Panc1 (cell line): ENCODE results near the gene TMEM229A. TPM values are rescaled to one million over a fixed set of nuclear protein-coding genes. Genes with fewer than 3 reads are reported as not detected.

Experiments used
- ATAC-seq: fragments of 200-7000 bp; cut with Tn5 transposase; 2 replicates; pipeline ENCODE4 v1.9.1; 2020; ENCODE audit warnings: mild to moderate bottlenecking, moderate library complexity
- BruUV-seq: library from RNA; stranded (reverse); fragments of 400-500 nt; replicated peaks from 2 replicates; lab custom pipeline; 2021; lab: Mats Ljungman, UMichigan
- CTCF ChIA-PET: fragments of 300-600 bp; sonication (Branson Sonifier 250); formaldehyde crosslinking; loops from one replicate; lab custom pipeline; 2022; ENCODE audit warnings: antibody characterized with exemption; lab: Charles Lee
- POLR2A ChIA-PET: fragments of 300-600 bp; sonication (Branson Sonifier 250); formaldehyde crosslinking; loops from one replicate; lab custom pipeline; 2022; ENCODE audit warnings: antibody characterized with exemption; lab: Charles Lee
- DNase-seq: peaks from one replicate; pipeline ENCODE4 v3.0.0-alpha.2; 2010; ENCODE audit warnings: low read depth, low spot score
- H3K27ac ChIP-seq: 2 replicates; pipeline ENCODE4 v1.5.1; 2011; ENCODE audit warnings: mild to moderate bottlenecking, low read length, inconsistent platforms
- H3K27me3 ChIP-seq: fragments of 200-500 bp; sonication (Bioruptor generic); 2 replicates; pipeline ENCODE4 v1.6.0; 2014; ENCODE audit warnings: low read length, inconsistent platforms; ENCODE audit not compliant: control insufficient read depth, insufficient read depth
- H3K36me3 ChIP-seq: fragments of 200-500 bp; sonication (Bioruptor generic); 2 replicates; pipeline ENCODE4 v1.5.1; 2014; ENCODE audit warnings: inconsistent platforms, mild to moderate bottlenecking, low read length, moderate library complexity; ENCODE audit not compliant: control insufficient read depth, insufficient read depth
- H3K4me1 ChIP-seq: 2 replicates; pipeline ENCODE4 v1.5.1; 2011; ENCODE audit warnings: inconsistent platforms, mild to moderate bottlenecking, low read length, moderate library complexity; ENCODE audit not compliant: control insufficient read depth, insufficient read depth
- H3K4me3 ChIP-seq, 2 experiments: 2 replicates each; pipeline ENCODE4 v1.5.1; 2011 to 2012; ENCODE audit warnings: low read depth in 2 of 2, low read length in 2 of 2, mild to moderate bottlenecking in 2 of 2, inconsistent platforms in 1 of 2, moderate library complexity in 1 of 2
- H3K9me3 ChIP-seq: fragments of 200-500 bp; sonication (Bioruptor generic); 2 replicates; pipeline ENCODE4 v1.5.1; 2014; ENCODE audit warnings: low read depth, mild to moderate bottlenecking, inconsistent platforms, low read length, moderate library complexity; ENCODE audit not compliant: control insufficient read depth, insufficient read depth
- POLR2AphosphoS5 ChIP-seq: IDR thresholded peaks from 2 replicates; pipeline ENCODE4 v1.6.1; 2012; ENCODE audit warnings: mild to moderate bottlenecking, low read depth, low read length, moderate library complexity
- SIN3A ChIP-seq: IDR thresholded peaks from 2 replicates; pipeline ENCODE4 v1.6.1; 2012; ENCODE audit warnings: low read depth, mild to moderate bottlenecking, low read length, moderate library complexity, borderline replicate concordance; ENCODE audit not compliant: insufficient read depth
- TCF7L2 ChIP-seq: IDR thresholded peaks from 2 replicates; pipeline ENCODE4 v1.6.1; 2011; ENCODE audit warnings: mild to moderate bottlenecking, low read depth, low read length, inconsistent platforms
- in situ Hi-C: cut with HindIII; loops from 2 replicates; pipeline ENCODE4 v1.10.0; 2016; ENCODE audit warnings: low sequenced_read_pairs, low pct_unique_long_range_greater_than_20kb
- intact Hi-C: fragments of 100-400 bp; cut with micrococcal nuclease; formaldehyde crosslinking; loops from one replicate; pipeline ENCODE4 v1.10.0; 2022; ENCODE audit not compliant: unreplicated experiment
- total RNA-seq: library from RNA; stranded (reverse); gene quantifications from one replicate; pipeline ENCODE4 v1.2.1, GENCODE V29; 2021; ENCODE audit not compliant: unreplicated experiment
- TF ChIP-seq, protein P1 (sequence below): fragments of 450-650 bp; IDR thresholded peaks from 2 replicates; pipeline ENCODE4 v1.5.1; 2017; ENCODE audit warnings: mild to moderate bottlenecking
- TF ChIP-seq, protein P2 (sequence below), 2 experiments: IDR thresholded peaks; 2 replicates each; pipeline ENCODE4 v1.6.1; 2011 to 2012; ENCODE audit warnings: low read depth in 2 of 2, control low read depth in 1 of 2, low read length in 1 of 2, mild to moderate bottlenecking in 1 of 2, moderate library complexity in 1 of 2; ENCODE audit not compliant: insufficient read depth in 1 of 2

The TMEM229A gene
- total RNA-seq, 1 experiment from 2014 or later, result not detected

DNA sequence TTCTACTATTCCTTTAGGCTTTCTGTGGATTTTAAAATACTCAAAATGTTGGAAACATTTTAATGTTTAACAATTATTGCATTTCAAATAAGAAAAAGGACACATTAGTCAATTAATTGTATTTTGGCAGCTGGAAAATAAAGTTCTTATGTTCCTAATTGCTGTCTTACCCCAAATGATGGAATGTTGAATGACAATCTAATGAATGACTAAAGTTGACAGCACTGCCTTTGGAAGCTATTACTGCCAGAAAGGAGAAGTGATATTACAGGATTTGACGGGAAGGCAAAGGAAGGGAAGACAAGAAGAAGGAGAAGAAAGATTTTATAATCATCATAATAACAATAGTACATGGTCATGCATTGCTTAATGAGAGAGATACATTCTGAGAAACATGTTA, 23.4 kb upstream of the TMEM229A start:
- no TSS peak for BruUV-seq
- Histone ChIP-seq H3K36me3 (no peaks in the 10 kb centered on the region), H3K27ac (no peak overlapping the region), H3K27me3 (no peaks in the 10 kb centered on the region), H3K4me1 (no peaks in the 10 kb centered on the region), H3K4me3 (no peak overlapping the region), H3K9me3 (no peaks in the 10 kb centered on the region)
- ChIA-PET POLR2A (no interaction called here), CTCF (no interaction called here)
- in situ Hi-C loops (no loop called here), intact Hi-C loops (no loop called here)
- DNase-seq, result no peak
- ATAC-seq, result no peak
- TF ChIP-seq SIN3A (no peak), TCF7L2 (no peak), POLR2AphosphoS5 (no peak)
- TF ChIP-seq, protein P1, sequence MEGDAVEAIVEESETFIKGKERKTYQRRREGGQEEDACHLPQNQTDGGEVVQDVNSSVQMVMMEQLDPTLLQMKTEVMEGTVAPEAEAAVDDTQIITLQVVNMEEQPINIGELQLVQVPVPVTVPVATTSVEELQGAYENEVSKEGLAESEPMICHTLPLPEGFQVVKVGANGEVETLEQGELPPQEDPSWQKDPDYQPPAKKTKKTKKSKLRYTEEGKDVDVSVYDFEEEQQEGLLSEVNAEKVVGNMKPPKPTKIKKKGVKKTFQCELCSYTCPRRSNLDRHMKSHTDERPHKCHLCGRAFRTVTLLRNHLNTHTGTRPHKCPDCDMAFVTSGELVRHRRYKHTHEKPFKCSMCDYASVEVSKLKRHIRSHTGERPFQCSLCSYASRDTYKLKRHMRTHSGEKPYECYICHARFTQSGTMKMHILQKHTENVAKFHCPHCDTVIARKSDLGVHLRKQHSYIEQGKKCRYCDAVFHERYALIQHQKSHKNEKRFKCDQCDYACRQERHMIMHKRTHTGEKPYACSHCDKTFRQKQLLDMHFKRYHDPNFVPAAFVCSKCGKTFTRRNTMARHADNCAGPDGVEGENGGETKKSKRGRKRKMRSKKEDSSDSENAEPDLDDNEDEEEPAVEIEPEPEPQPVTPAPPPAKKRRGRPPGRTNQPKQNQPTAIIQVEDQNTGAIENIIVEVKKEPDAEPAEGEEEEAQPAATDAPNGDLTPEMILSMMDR, result no peak
- TF ChIP-seq, protein P2, sequence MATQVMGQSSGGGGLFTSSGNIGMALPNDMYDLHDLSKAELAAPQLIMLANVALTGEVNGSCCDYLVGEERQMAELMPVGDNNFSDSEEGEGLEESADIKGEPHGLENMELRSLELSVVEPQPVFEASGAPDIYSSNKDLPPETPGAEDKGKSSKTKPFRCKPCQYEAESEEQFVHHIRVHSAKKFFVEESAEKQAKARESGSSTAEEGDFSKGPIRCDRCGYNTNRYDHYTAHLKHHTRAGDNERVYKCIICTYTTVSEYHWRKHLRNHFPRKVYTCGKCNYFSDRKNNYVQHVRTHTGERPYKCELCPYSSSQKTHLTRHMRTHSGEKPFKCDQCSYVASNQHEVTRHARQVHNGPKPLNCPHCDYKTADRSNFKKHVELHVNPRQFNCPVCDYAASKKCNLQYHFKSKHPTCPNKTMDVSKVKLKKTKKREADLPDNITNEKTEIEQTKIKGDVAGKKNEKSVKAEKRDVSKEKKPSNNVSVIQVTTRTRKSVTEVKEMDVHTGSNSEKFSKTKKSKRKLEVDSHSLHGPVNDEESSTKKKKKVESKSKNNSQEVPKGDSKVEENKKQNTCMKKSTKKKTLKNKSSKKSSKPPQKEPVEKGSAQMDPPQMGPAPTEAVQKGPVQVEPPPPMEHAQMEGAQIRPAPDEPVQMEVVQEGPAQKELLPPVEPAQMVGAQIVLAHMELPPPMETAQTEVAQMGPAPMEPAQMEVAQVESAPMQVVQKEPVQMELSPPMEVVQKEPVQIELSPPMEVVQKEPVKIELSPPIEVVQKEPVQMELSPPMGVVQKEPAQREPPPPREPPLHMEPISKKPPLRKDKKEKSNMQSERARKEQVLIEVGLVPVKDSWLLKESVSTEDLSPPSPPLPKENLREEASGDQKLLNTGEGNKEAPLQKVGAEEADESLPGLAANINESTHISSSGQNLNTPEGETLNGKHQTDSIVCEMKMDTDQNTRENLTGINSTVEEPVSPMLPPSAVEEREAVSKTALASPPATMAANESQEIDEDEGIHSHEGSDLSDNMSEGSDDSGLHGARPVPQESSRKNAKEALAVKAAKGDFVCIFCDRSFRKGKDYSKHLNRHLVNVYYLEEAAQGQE (IDR thresholded peaks at IDR 0.05; ENCODE audit: insufficient read depth in 1 of 2, low read depth in 2 of 2, low read length in 1 of 2), result no peak

DNA sequence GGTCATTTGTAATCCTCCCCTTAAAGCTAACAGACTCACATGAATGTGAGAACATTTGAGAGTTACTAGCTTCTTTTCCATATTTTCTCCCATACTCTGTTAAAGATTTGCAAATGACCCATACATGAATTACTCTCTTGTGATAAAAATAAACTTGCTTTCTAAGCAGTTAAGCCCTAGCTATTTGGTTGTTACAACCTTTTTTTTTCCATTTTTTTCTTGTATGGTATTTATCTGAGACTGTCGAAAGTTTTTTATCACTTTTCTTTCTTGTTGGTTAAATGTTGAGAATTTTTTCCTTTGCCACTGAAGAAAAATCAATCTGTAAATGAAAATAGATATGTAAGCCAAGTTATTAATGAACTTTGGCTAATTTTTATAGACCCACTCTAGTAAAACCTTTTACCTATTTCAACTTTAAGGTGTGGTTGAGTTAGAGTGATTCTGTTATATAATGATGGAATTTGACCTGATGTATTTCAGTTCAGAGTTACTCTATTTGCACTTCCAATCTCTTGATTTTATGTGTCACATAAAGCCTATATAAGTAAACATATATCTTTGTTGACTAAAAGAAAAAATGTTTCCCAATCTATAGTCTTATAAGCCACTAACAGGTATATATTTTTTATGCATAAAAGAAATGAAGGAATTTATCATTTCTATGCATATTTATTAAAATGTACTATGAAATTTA, 19.0 kb upstream of the TMEM229A start:
- TF ChIP-seq, protein P1, result no peak
- TF ChIP-seq TCF7L2 (no peak), POLR2AphosphoS5 (no peak), SIN3A (no peak)
- TF ChIP-seq, protein P2 (IDR thresholded peaks at IDR 0.05; ENCODE audit: insufficient read depth in 1 of 2, low read depth in 2 of 2, low read length in 1 of 2), result no peak
- ChIA-PET POLR2A (no interaction called here), CTCF (no interaction called here)
- intact Hi-C loops, result no loop called here
- Histone ChIP-seq H3K4me1 (no peaks in the 10 kb centered on the region), H3K4me3 (no peak overlapping the region), H3K36me3 (no peaks in the 10 kb centered on the region), H3K27ac (no peak overlapping the region), H3K9me3 (no peaks in the 10 kb centered on the region), H3K27me3 (no peaks in the 10 kb centered on the region)
- DNase-seq (no peak), ATAC-seq (no peak)
- in situ Hi-C loops, result no loop called here
- no TSS peak for BruUV-seq
